ENCODE results near the gene KLHL29.

- TF ChIP-seq POLR2A (IDR thresholded peaks at IDR 0.05; ENCODE audit: extremely low read depth, insufficient read length) (no peak), CTCF (IDR thresholded peaks at IDR 0.05; ENCODE audit: low read depth, low read length) (no peak)
These were observed 334.1 kb downstream of the KLHL29 start for GRCh38 chr2:23718931-23719700.

Measured in NB4 (cell line).